HG03520 (cell line): ENCODE results near the gene RBM27.
"Not testable (repeated sequence)": the region's sequence is repeated elsewhere in the genome, so short reads cannot be mapped to it uniquely, and the experiment has no call there.

Experiments
- ATAC-seq: cut with Tn5 transposase; IDR thresholded peaks from one replicate; pipeline ENCODE4 v1.9.1; 2021; ENCODE audit warnings: mild to moderate bottlenecking, moderate library complexity; ENCODE audit not compliant: unreplicated experiment

The RBM27 gene

GRCh38 chr5:146206257-146206656 lies 2.9 kb downstream of the RBM27 start:
- ATAC-seq, result no peak

- ATAC-seq, result no peak
Observed at GRCh38 chr5:146208916-146209522, 5.6 kb downstream of the RBM27 start.

- no peak for ATAC-seq
Observed at GRCh38 chr5:146209714-146210113, 6.3 kb downstream of the RBM27 start.

GRCh38 chr5:146210810-146211209 lies 7.4 kb downstream of the RBM27 start:
- not testable (repeated sequence) for ATAC-seq

GRCh38 chr5:146213210-146213826 lies 9.9 kb downstream of the RBM27 start:
- ATAC-seq, result no peak

- ATAC-seq, result not testable (repeated sequence)
Observed at GRCh38 chr5:146214881-146215280, 11.5 kb downstream of the RBM27 start.

GRCh38 chr5:146218168-146218567 lies 14.8 kb downstream of the RBM27 start:
- ATAC-seq, result no peak

GRCh38 chr5:146219243-146219642 lies 15.8 kb downstream of the RBM27 start:
- ATAC-seq, result no peak

GRCh38 chr5:146221234-146221633 lies 17.8 kb downstream of the RBM27 start:
- no peak for ATAC-seq

- ATAC-seq, result no peak
Observed at GRCh38 chr5:146222005-146222404, 18.6 kb downstream of the RBM27 start.

- ATAC-seq, result no peak
Observed at GRCh38 chr5:146223179-146223578, 19.8 kb downstream of the RBM27 start.

- no peak for ATAC-seq
Observed at GRCh38 chr5:146229222-146229621, 25.8 kb downstream of the RBM27 start.

- ATAC-seq, result no peak
Observed at GRCh38 chr5:146232223-146232622, 28.8 kb downstream of the RBM27 start.

- ATAC-seq, result no peak
Observed at GRCh38 chr5:146233441-146233840, 30.0 kb downstream of the RBM27 start.

GRCh38 chr5:146238973-146239372 lies 35.6 kb downstream of the RBM27 start:
- ATAC-seq, result peak; percentile 60

GRCh38 chr5:146240951-146241350 lies 37.5 kb downstream of the RBM27 start:
- no peak for ATAC-seq

- ATAC-seq, result no peak
Observed at GRCh38 chr5:146243247-146243646, 39.8 kb downstream of the RBM27 start.

- no peak for ATAC-seq
Observed at GRCh38 chr5:146248561-146248960, 45.2 kb downstream of the RBM27 start.

GRCh38 chr5:146249801-146250200 lies 46.4 kb downstream of the RBM27 start:
- ATAC-seq, result no peak
